HEK293T (cell line): Measurements from ENCODE around the gene RRP9.
A peak's percentile ranks its signal among the peaks of the same experiment; 100 is the strongest.

Source experiments
- CTCF ChIA-PET: fragments of 350-600 bp; formaldehyde crosslinking; extraction: SDS; loops from one replicate; lab custom pipeline; 2021; ENCODE audit warnings: antibody characterized with exemption, inconsistent platforms; lab: Yijun Ruan, JAX
- POLR2A ChIA-PET: fragments of 350-600 bp; formaldehyde crosslinking; extraction: SDS; loops from one replicate; lab custom pipeline; 2020; ENCODE audit warnings: antibody characterized with exemption, inconsistent platforms; lab: Yijun Ruan, JAX
- DNase-seq: peaks from one replicate; pipeline ENCODE4 v3.0.0; 2012; ENCODE audit warnings: mixed read lengths; ENCODE audit errors: extremely low spot score
- ARNT ChIP-seq: fragments of 450-650 bp; IDR thresholded peaks from 2 replicates; pipeline ENCODE4 v1.6.1; 2017; ENCODE audit warnings: mild to moderate bottlenecking
- BHLHE40 ChIP-seq: fragments of 450-650 bp; IDR thresholded peaks from 2 replicates; pipeline ENCODE4 v1.6.1; 2016; ENCODE audit warnings: mild to moderate bottlenecking, moderate library complexity, borderline replicate concordance
- CTBP1 ChIP-seq: fragments of 450-650 bp; IDR thresholded peaks from 2 replicates; pipeline ENCODE4 v1.6.1; 2016; ENCODE audit warnings: borderline replicate concordance
- ELF4 ChIP-seq: fragments of 450-650 bp; IDR thresholded peaks from 2 replicates; pipeline ENCODE4 v1.6.1; 2017; ENCODE audit warnings: antibody characterized with exemption
- FOXA1 ChIP-seq: fragments of 450-650 bp; IDR thresholded peaks from 2 replicates; pipeline ENCODE4 v1.6.1; 2016; ENCODE audit warnings: mild to moderate bottlenecking
- FOXK2 ChIP-seq: fragments of 450-650 bp; IDR thresholded peaks from 2 replicates; pipeline ENCODE4 v1.6.1; 2016; ENCODE audit warnings: mild to moderate bottlenecking
- FOXM1 ChIP-seq: fragments of 450-650 bp; IDR thresholded peaks from 2 replicates; pipeline ENCODE4 v1.6.1; 2017; ENCODE audit warnings: mild to moderate bottlenecking, borderline replicate concordance
- HDGF ChIP-seq: fragments of 450-650 bp; IDR thresholded peaks from 2 replicates; pipeline ENCODE4 v1.6.1; 2017; ENCODE audit warnings: antibody characterized with exemption, borderline replicate concordance
- L3MBTL2 ChIP-seq: fragments of 450-650 bp; conservative IDR thresholded peaks from 2 replicates; pipeline ENCODE4 v1.6.1; 2016; ENCODE audit warnings: mild to moderate bottlenecking
- LEF1 ChIP-seq: fragments of 450-650 bp; IDR thresholded peaks from 2 replicates; pipeline ENCODE4 v1.6.1; 2017; ENCODE audit warnings: mild to moderate bottlenecking, borderline replicate concordance
- NFRKB ChIP-seq: fragments of 450-650 bp; IDR thresholded peaks from 2 replicates; pipeline ENCODE4 v1.6.1; 2016; ENCODE audit warnings: mild to moderate bottlenecking, moderate library complexity
- PKNOX1 ChIP-seq: fragments of 450-650 bp; IDR thresholded peaks from 2 replicates; pipeline ENCODE4 v1.6.1; 2016
- SP1 ChIP-seq: fragments of 450-650 bp; IDR thresholded peaks from 2 replicates; pipeline ENCODE4 v1.6.1; 2017
- SUZ12 ChIP-seq: fragments of 450-650 bp; IDR thresholded peaks from 2 replicates; pipeline ENCODE4 v1.6.1; 2016; ENCODE audit warnings: mild to moderate bottlenecking
- TARDBP ChIP-seq: fragments of 450-650 bp; IDR thresholded peaks from 2 replicates; pipeline ENCODE4 v1.6.1; 2016
- ZNF384 ChIP-seq: fragments of 450-650 bp; IDR thresholded peaks from 2 replicates; pipeline ENCODE4 v1.6.1; 2016

RRP9 gene

GRCh38 chr3:51970606-51971300, 29.0 kb upstream of the RRP9 start:
- no peak for DNase-seq
- CTCF ChIA-PET, result interaction anchor here (4.5 kb wide), 1 partner anchor 29 kb away, joined by 21 read pairs; the partner anchor contains the start of genes PARP3 and RRP9
- TF ChIP-seq FOXM1 (no peak), HDGF (no peak), SUZ12 (no peak), ZNF384 (no peak), L3MBTL2 (no peak), BHLHE40 (no peak)
- POLR2A ChIA-PET, result interaction anchor here (1.1 to 5.2 kb wide), 2 partner anchors 8 to 29 kb away, joined by 4 to 39 read pairs; partner anchors contain the start of genes PARP3 and RRP9

DNA sequence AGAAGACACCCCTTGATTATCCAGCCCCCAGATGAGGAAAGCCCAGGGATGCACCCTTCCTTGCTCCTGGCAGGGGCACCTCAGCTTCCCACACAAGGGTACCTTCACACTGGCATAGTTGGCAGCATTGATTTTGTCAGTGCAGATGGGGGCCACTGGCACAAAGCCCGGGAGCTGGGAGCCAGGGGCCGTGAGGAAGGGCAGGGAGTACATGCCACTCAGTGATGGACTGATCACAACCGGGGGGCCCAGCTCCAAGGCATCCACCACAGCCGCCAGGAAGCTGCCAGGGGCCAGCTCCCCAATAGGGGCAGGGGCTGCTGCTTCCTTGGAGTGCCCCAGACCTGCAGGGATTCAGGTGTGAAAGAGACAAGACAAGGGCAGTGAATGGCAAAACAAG, 28.1 kb upstream of the RRP9 start:
- CTCF ChIA-PET, result interaction anchor here (0.6 to 0.7 kb wide), 2 partner anchors 27 to 33 kb away, joined by 3 to 5 read pairs; partner anchors contain the start of gene PARP3
- no peak for TF ChIP-seq FOXM1
- no peak for TF ChIP-seq L3MBTL2
- TF ChIP-seq TARDBP, result no peak
- TF ChIP-seq LEF1, result no peak
- no peak for TF ChIP-seq SUZ12
- TF ChIP-seq PKNOX1, result no peak
- TF ChIP-seq SP1, result no peak

GRCh38 chr3:51968883-51969678, 27.4 kb upstream of the RRP9 start:
- DNase-seq, result no peak
- ChIA-PET POLR2A (interaction anchor here (1.0 to 5.2 kb wide), 7 partner anchors 9 to 27 kb away, joined by 3 to 39 read pairs (median 5); partner anchors contain the start of genes ACY1, PARP3, RPL29 and RRP9), CTCF (interaction anchor here (0.6 kb wide), 1 partner anchor 27 kb away, joined by 3 read pairs; the partner anchor contains the start of gene PARP3)
- TF ChIP-seq ZNF384, result no peak
- no peak for TF ChIP-seq ELF4
- no peak for TF ChIP-seq FOXM1
- no peak for TF ChIP-seq NFRKB
- no peak for TF ChIP-seq ARNT
- no peak for TF ChIP-seq L3MBTL2
- no peak for TF ChIP-seq HDGF
- TF ChIP-seq TARDBP, result no peak
- TF ChIP-seq FOXK2, result no peak
- no peak for TF ChIP-seq BHLHE40

More for the DNA sequence above, 28.1 kb upstream of the RRP9 start:
- no peak for DNase-seq
- POLR2A ChIA-PET, result interaction anchor here (1.0 to 5.2 kb wide), 6 partner anchors 7 to 28 kb away, joined by 3 to 39 read pairs (median 7); partner anchors contain the start of genes ACY1, PARP3, RPL29 and RRP9

GRCh38 chr3:51968170-51968775, 26.6 kb upstream of the RRP9 start:
- ChIA-PET POLR2A (interaction anchor here (0.6 to 5.2 kb wide), 9 partner anchors 15 to 259 kb away, joined by 3 to 39 read pairs (median 4); partner anchors contain the start of genes PARP3, RPL29 and RRP9), CTCF (no interaction called here)
- no peak for TF ChIP-seq HDGF
- no peak for TF ChIP-seq SUZ12
- TF ChIP-seq FOXA1, result no peak
- no peak for TF ChIP-seq FOXM1
- TF ChIP-seq ARNT, result no peak
- TF ChIP-seq PKNOX1, result no peak
- TF ChIP-seq NFRKB, result no peak
- TF ChIP-seq CTBP1, result no peak
- no peak for TF ChIP-seq ELF4
- TF ChIP-seq TARDBP, result no peak
- no peak for TF ChIP-seq SP1
- TF ChIP-seq LEF1, result no peak
- no peak for TF ChIP-seq L3MBTL2
- DNase-seq, result no peak

DNA sequence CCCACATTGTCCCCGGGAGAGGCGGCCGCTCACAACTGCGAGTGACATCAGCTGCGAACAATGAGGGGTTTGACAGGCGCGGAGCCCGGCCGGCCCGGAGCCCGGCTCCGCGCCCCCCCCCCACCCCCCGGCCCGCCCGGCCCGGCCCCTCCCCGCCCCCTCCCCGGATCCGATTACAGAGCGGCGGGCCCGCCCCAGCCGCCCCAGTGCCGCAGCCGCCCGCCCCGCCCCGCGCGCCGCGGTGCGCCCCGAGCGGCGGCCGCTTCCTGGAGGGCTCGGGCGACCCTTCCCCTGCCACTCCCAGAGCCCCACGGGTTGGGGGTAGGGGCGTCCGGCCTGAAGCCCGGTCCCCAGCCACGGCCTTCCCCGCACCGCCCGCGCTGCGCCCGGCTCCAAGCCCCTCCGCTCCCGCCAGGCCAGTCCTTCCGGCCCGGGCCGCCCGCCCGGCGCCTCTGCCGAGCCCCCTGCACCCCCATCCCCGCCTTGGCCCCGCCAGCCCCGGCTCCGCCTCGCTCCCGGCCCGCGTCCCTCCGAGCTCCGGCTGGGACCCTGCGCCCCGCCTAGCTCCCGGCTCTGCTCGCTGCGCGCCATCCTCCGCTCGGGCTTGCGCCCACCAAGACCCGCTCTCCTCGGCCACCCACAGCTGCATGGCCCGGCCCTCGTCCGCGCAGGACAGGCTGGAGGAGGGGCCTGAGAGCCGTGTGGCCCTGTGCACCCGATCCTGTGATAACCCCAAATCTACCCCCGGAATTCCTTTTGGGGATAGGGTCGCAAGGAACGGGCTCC, 25.9 kb upstream of the RRP9 start, which contains the start of gene PCBP4:
Gene PCBP4 (minus strand): TSS at position 71 of the 786 bp plus-strand sequence. CDS start 6,214 bp downstream, outside the sequence.
- peak; percentile 58 for DNase-seq
- ChIA-PET POLR2A (interaction anchor here (0.7 to 5.2 kb wide), 7 partner anchors 8 to 143 kb away, joined by 3 to 39 read pairs (median 4); partner anchors contain the start of genes ABHD14A, PARP3, RPL29 and RRP9), CTCF (no interaction called here)
- TF ChIP-seq ELF4 (no peak), SUZ12 (no peak), BHLHE40 (no peak), TARDBP (no peak)
